Mucosa of descending colon (tissue), 3 donors: ENCODE data around the gene AHRR. TPM values are rescaled to one million over a fixed set of nuclear protein-coding genes. Genes with fewer than 3 reads are reported as not detected.

Experiments
- ATAC-seq: fragments of 200-7000 bp; cut with Tn5 transposase; one replicate; pipeline ENCODE4 v1.9.1; 2020; ENCODE audit warnings: mild to moderate bottlenecking, moderate library complexity
- DNase-seq, 3 donors: peaks; one replicate each; pipeline ENCODE4 v3.0.0-alpha.2; 2020
- H3K36me3 ChIP-seq: fragments of 200-600 bp; one replicate; pipeline ENCODE4 v1.8.0; 2021; ENCODE audit warnings: low read depth, mild to moderate bottlenecking
- H3K4me1 ChIP-seq: fragments of 200-600 bp; one replicate; pipeline ENCODE4 v1.8.0; 2021; ENCODE audit warnings: low read depth, mild to moderate bottlenecking
- H3K4me3 ChIP-seq: fragments of 200-600 bp; one replicate; pipeline ENCODE4 v1.8.0; 2021; ENCODE audit warnings: mild to moderate bottlenecking
- H3K9me3 ChIP-seq: fragments of 200-600 bp; one replicate; pipeline ENCODE4 v1.8.0; 2021; ENCODE audit warnings: mild to moderate bottlenecking
- CTCF ChIP-seq: fragments of 200-600 bp; IDR thresholded peaks from one replicate; pipeline ENCODE4 v1.8.0; 2022; ENCODE audit warnings: antibody characterized with exemption, mild to moderate bottlenecking
- intact Hi-C, 2 donors: fragments of 100-400 bp; cut with DNase I in 1 of 2; cut with micrococcal nuclease in 1 of 2; formaldehyde crosslinking; loops; one replicate each; pipeline versions ENCODE4 v1.11.0 to v1.11.1; 2022; cut with DNase I, micrococcal nuclease
- total RNA-seq, 3 donors: library from RNA; stranded (reverse); fragmentation: NEBNext Ultra II Directional in 2 of 3; extraction: Animal tissue kit (Norgen Biotek cat#: 25700) in 2 of 3; gene quantifications; one replicate each; pipeline versions ENCODE4 v1.2.1 to v1.2.4, GENCODE V29; 2021 to 2023
- donor health status: DM: no; HTN: no; CAD: no; lungs with moderate emphysema.
- donor health status: DM: no; HTN: no; CAD: no.
- donor health status: DM: no; HTN: yes; CAD: no.

The AHRR gene
- total RNA-seq, 3 donors from 2014 or later, result 2.0 to 3.2 (median 2.3) TPM

- H3K36me3 ChIP-seq, result no peaks in the 10 kb centered on the region
- intact Hi-C loops, result no loop called here
- no peaks in the 10 kb centered on the region for H3K9me3 ChIP-seq
- ATAC-seq (no peak), DNase-seq (no peak)
- no peak overlapping the region for H3K4me3 ChIP-seq
- H3K4me1 ChIP-seq, result peaks cover 15% of the 10 kb centered on the region
- TF ChIP-seq CTCF, result no peak
Measured at GRCh38 chr5:425714-426113, 104.2 kb downstream of the AHRR start.

GRCh38 chr5:426392-426976, 105.0 kb downstream of the AHRR start:
- Histone ChIP-seq H3K36me3 (no peaks in the 10 kb centered on the region), H3K9me3 (no peaks in the 10 kb centered on the region), H3K4me1 (peaks cover 22% of the 10 kb centered on the region), H3K4me3 (no peak overlapping the region)
- ATAC-seq (no peak), DNase-seq (no peak)
- intact Hi-C loops, result no loop called here
- no peak for TF ChIP-seq CTCF

GRCh38 chr5:427415-428087, 106.0 kb downstream of the AHRR start:
- TF ChIP-seq CTCF, result no peak
- H3K36me3 ChIP-seq, result no peaks in the 10 kb centered on the region
- intact Hi-C loops, result no loop called here

GRCh38 chr5:428219-428618, 106.7 kb downstream of the AHRR start:
- no peaks in the 10 kb centered on the region for H3K36me3 ChIP-seq
- no peak for ATAC-seq
- peak in 1 of 3 donors; percentile 29 for DNase-seq

More at GRCh38 chr5:427415-428087, 106.0 kb downstream of the AHRR start:
- H3K9me3 ChIP-seq, result no peaks in the 10 kb centered on the region
- peaks cover 22% of the 10 kb centered on the region for H3K4me1 ChIP-seq
- DNase-seq (peak in 1 of 3 donors; percentile 43), ATAC-seq (no peak)
- H3K4me3 ChIP-seq, result no peak overlapping the region

GRCh38 chr5:428754-429452, 107.4 kb downstream of the AHRR start:
- DNase-seq, result peak; percentile 9 to 50 (median 27)
- Histone ChIP-seq H3K9me3 (no peaks in the 10 kb centered on the region), H3K36me3 (no peaks in the 10 kb centered on the region), H3K4me1 (peaks cover 22% of the 10 kb centered on the region), H3K4me3 (no peak overlapping the region)
- no peak for TF ChIP-seq CTCF
- no peak for ATAC-seq
- intact Hi-C loops, result no loop called here

More at GRCh38 chr5:428219-428618, 106.7 kb downstream of the AHRR start:
- H3K9me3 ChIP-seq, result no peaks in the 10 kb centered on the region
- no peak for TF ChIP-seq CTCF
- intact Hi-C loops, result no loop called here
- no peak overlapping the region for H3K4me3 ChIP-seq
- H3K4me1 ChIP-seq, result peaks cover 22% of the 10 kb centered on the region
